Prostate gland (tissue), 2 donors: Measurements from ENCODE around the gene DDI2. TPM values are rescaled to one million over a fixed set of nuclear protein-coding genes. Genes with fewer than 3 reads are reported as not detected.
A peak's percentile ranks its signal among the peaks of the same experiment; 100 is the strongest.

Experiments
- DNase-seq: peaks from one replicate; pipeline ENCODE4 v3.0.0-alpha.2; 2019; ENCODE audit warnings: low spot score
- H3K27ac ChIP-seq, 2 donors: fragments of 200-600 bp; sonication (generic); 2 replicates each; pipeline ENCODE4 v1.5.1; 2017 to 2019
- H3K27me3 ChIP-seq: fragments of 200-600 bp; sonication (generic); replicated peaks from 2 replicates; pipeline ENCODE4 v1.5.1; 2019; ENCODE audit not compliant: insufficient read depth
- H3K36me3 ChIP-seq, 2 donors: fragments of 200-600 bp; sonication (generic); 1 replicate in 1 of 2; 2 replicates in 1 of 2; pipeline versions ENCODE4 v1.5.1 to v1.8.1; 2017 to 2019
- H3K4me1 ChIP-seq: fragments of 200-600 bp; sonication (generic); replicated peaks from 2 replicates; pipeline ENCODE4 v1.5.1; 2019
- H3K4me3 ChIP-seq, 2 donors: fragments of 200-600 bp; sonication (generic); 2 replicates each; pipeline ENCODE4 v1.5.1; 2017 to 2019
- H3K9me3 ChIP-seq: fragments of 200-600 bp; sonication (generic); 2 replicates; pipeline ENCODE4 v1.5.1; 2017
- POLR2A ChIP-seq: fragments of 450-650 bp; IDR thresholded peaks from one replicate; pipeline ENCODE4 v1.6.1; 2016; ENCODE audit warnings: antibody characterized with exemption, mild to moderate bottlenecking
- POLR2AphosphoS5 ChIP-seq: sonication (generic); formaldehyde crosslinking; IDR thresholded peaks from one replicate; pipeline ENCODE4 v1.6.1; 2017; ENCODE audit warnings: antibody characterized with exemption
- WGBS: methylation state at CpG from one replicate; pipeline ENCODE4 v1.1.5; 2018; 5-methylcytosine and 5-hydroxymethylcytosine counted together
- intact Hi-C: fragments of 100-400 bp; cut with DNase I; formaldehyde crosslinking; loops from one replicate; pipeline ENCODE4 v1.14.2; 2022
- total RNA-seq, 2 donors: library from RNA; depleted of rRNA; stranded (reverse); fragments of >200 nt; gene quantifications; one replicate each; pipeline ENCODE4 v1.1.0, GENCODE V29; 2016
- TF ChIP-seq, protein P1 (sequence below), 4 experiments: fragments of 200-600 bp in 2 of 4; fragments of 450-650 bp in 2 of 4; sonication (generic) in 2 of 4; IDR thresholded peaks; 1 replicate in 3 of 4; 2 replicates in 1 of 4; pipeline ENCODE4 v1.5.1; 2016 to 2019; ENCODE audit warnings: antibody characterized with exemption in 4 of 4, mild to moderate bottlenecking in 2 of 4, moderate library complexity in 2 of 4

DDI2 gene
- total RNA-seq, 2 donors from 2014 or later: 47.5 to 58.4 TPM

DNA sequence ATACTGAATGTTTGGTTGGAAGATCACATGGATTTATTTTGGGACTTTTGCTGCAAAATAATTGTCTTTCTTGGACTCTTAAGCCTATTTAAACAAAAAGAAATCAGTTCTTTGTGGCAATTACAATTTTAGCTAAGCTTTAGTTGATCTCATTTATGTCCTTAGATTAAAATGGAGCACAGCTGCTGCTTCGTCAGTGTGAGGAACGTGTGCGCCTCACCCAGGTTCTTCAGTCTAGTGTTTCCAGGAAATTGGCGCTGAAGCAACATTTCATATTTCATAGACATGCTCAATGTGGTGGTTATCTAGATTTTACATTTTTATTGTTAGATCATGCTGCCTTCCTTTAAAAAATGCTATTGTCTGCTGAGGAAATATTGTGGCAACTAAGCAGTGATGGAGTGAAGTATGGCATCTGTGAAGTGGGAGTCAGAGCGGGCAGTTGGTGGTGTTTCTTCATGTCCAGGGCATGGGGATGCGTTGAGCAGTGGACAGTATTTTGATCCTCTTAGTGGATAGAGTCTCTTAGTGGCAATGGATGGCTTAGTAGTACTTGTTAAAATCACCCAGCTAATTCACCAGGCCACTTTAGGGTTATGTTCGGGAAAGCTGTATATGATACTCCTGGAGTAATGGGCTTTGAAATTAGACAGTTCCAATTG is 5.6 kb downstream of the DDI2 start:
- no peak for DNase-seq
- WGBS: 84% methylated on average over 7 of the region's 7 CpGs
- Histone ChIP-seq H3K27ac (peak overlapping the region in 1 of 2 donors; percentile 7), H3K9me3 (no peaks in the 10 kb centered on the region), H3K36me3 (peaks cover 0 to 3% of the 10 kb centered on the region in 2 donors), H3K4me3 (no peak overlapping the region), H3K27me3 (no peaks in the 10 kb centered on the region), H3K4me1 (peaks cover 21% of the 10 kb centered on the region)
- intact Hi-C loops: no loop called here
- TF ChIP-seq, protein P1, sequence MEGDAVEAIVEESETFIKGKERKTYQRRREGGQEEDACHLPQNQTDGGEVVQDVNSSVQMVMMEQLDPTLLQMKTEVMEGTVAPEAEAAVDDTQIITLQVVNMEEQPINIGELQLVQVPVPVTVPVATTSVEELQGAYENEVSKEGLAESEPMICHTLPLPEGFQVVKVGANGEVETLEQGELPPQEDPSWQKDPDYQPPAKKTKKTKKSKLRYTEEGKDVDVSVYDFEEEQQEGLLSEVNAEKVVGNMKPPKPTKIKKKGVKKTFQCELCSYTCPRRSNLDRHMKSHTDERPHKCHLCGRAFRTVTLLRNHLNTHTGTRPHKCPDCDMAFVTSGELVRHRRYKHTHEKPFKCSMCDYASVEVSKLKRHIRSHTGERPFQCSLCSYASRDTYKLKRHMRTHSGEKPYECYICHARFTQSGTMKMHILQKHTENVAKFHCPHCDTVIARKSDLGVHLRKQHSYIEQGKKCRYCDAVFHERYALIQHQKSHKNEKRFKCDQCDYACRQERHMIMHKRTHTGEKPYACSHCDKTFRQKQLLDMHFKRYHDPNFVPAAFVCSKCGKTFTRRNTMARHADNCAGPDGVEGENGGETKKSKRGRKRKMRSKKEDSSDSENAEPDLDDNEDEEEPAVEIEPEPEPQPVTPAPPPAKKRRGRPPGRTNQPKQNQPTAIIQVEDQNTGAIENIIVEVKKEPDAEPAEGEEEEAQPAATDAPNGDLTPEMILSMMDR (IDR thresholded peaks at IDR 0.05): no peak
- no peak for TF ChIP-seq POLR2A
- TF ChIP-seq POLR2AphosphoS5: no peak

DNA sequence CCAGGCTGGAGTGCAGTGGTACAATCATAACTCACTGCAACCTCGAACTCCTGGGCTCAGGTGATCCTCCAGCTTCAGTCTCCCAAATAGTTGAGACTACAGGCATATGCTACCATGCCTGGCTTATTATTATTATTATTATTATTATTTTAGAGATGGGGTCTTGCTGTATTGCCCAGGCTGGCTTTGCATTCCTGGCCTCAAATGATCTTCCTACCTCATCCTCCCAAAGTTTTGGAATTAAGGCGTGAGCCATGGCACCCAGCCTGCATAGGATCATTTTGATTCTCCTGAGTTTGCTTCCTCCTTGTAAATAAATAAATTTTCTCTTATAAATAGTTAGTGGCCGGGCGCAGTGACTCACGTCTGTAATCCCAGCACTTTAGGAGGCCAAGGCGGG is 6.2 kb downstream of the DDI2 start:
- Histone ChIP-seq H3K4me1 (peaks cover 21% of the 10 kb centered on the region), H3K36me3 (peaks cover 0 to 3% of the 10 kb centered on the region in 2 donors), H3K9me3 (no peaks in the 10 kb centered on the region), H3K27ac (peak overlapping the region in 1 of 2 donors; percentile 40), H3K4me3 (no peak overlapping the region), H3K27me3 (no peaks in the 10 kb centered on the region)
- TF ChIP-seq POLR2AphosphoS5 (no peak), POLR2A (no peak)
- TF ChIP-seq, protein P1 (IDR thresholded peaks at IDR 0.05): no peak
- intact Hi-C loops: no loop called here
- 87% methylated on average over 6 of the region's 6 CpGs for WGBS
- DNase-seq: no peak

DNA sequence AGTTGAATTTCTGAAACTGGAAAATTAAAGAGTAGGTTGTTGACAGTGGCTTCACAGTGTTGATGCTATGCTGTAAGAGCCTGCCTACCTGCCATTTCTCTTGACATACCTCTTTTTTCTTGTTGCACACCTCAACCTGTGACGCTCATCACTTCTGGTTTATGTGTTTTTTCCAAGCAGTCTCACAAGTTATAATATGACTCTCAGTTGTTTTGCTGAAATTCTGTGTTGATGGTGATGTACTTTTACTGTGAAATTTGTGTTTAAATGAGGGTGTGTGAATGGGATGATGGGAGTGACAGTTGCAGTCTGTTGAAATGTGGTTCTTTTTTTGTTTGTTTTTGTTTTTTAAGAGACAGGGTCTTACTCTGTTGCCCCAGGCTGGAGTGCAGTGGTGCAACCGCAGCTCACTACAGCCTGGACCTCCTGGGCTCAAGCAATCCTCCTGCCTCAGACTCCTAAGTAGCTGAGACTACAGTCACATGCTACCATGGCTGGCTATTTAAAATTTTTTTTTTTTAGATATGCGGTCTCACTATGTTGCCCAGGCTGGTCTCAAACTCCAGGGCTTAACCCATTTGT is 7.0 kb downstream of the DDI2 start:
- no peak for DNase-seq
- intact Hi-C loops: no loop called here
- peak overlapping the region; percentile 4 to 78 for H3K27ac ChIP-seq
- TF ChIP-seq, protein P1 (IDR thresholded peaks at IDR 0.05): no peak
- TF ChIP-seq POLR2A (no peak), POLR2AphosphoS5 (no peak)
- H3K27me3 ChIP-seq: no peaks in the 10 kb centered on the region
- H3K4me3 ChIP-seq: no peak overlapping the region
- 87% methylated on average over 3 of the region's 3 CpGs for WGBS
- peaks cover 0 to 3% of the 10 kb centered on the region in 2 donors for H3K36me3 ChIP-seq
- H3K9me3 ChIP-seq: no peaks in the 10 kb centered on the region
- peaks cover 21% of the 10 kb centered on the region for H3K4me1 ChIP-seq

DNA sequence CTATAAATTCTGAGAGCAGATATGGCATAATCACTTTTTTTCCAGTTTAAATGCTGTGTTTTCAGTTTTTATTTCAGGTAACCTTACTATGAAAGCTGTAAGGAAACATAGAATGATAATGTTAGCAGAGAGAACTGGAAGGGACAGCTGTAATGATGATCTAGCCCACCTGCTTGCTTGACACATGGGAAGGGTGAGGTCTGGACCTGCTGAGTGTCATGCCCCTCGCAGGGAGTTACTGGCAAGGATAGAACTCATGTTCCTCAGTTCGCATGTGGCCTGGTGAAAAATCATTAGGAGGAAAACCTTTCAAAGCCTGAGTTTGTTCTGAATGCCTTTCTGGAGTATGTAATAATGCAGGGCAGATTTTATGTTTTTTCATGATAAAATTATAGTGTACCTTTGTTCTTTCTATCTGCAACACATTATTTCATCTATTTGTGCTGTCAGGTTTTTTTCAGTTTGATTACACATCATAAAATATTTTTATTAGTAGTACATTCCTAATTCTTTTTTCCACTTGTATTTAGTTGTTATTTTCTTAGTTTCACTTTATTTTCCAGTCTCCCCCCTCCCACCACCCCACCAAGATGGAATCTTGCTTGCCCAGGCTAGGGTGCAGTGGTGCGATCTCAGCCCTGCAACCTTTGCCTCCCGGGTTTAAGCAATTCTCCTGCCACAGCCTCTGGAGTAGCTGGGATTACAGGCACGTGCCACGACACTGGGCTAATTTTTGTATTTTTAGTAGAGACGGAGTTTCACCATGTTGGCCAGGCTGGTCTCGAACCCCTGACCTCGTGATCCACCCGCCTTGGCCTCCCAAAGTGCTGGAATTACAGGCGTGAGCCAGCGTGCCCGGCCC is 8.0 kb downstream of the DDI2 start:
- peaks cover 19% of the 10 kb centered on the region for H3K4me1 ChIP-seq
- no peak overlapping the region for H3K4me3 ChIP-seq
- peak overlapping the region; percentile 57 to 78 for H3K27ac ChIP-seq
- intact Hi-C loops: no loop called here
- H3K36me3 ChIP-seq: peaks cover 0 to 3% of the 10 kb centered on the region in 2 donors
- H3K27me3 ChIP-seq: no peaks in the 10 kb centered on the region
- H3K9me3 ChIP-seq: no peaks in the 10 kb centered on the region
- 55% methylated on average over 13 of the region's 13 CpGs for WGBS
- TF ChIP-seq, protein P1 (IDR thresholded peaks at IDR 0.05): no peak
- TF ChIP-seq POLR2A (no peak), POLR2AphosphoS5 (no peak)
- DNase-seq: no peak
